Liver (tissue), 9 donors: ENCODE results near the gene MOB3B. TPM values are rescaled to one million over a fixed set of nuclear protein-coding genes. Genes with fewer than 3 reads are reported as not detected.

Experiments
- DNase-seq: peaks from one replicate; pipeline ENCODE4 v3.0.0-alpha.2; 2017; ENCODE audit warnings: low spot score
- H3K27ac ChIP-seq, 2 donors: one replicate each; pipeline ENCODE4 v1.7.0; 2013; ENCODE audit warnings: inconsistent platforms in 2 of 2, low read length in 2 of 2, control low read depth in 1 of 2, low read depth in 1 of 2, mild to moderate bottlenecking in 1 of 2
- H3K27me3 ChIP-seq, 4 donors: one replicate each; pipeline versions ENCODE4 v1.6.1 to v1.7.0; 2013; ENCODE audit warnings: low read length in 3 of 4, inconsistent platforms in 1 of 4, mild to moderate bottlenecking in 1 of 4, moderate library complexity in 1 of 4; ENCODE audit not compliant: control insufficient read depth in 4 of 4, insufficient read depth in 4 of 4
- H3K36me3 ChIP-seq, 4 donors: one replicate each; pipeline versions ENCODE4 v1.6.1 to v1.7.0; 2013; ENCODE audit warnings: low read length in 3 of 4, mild to moderate bottlenecking in 3 of 4, low read depth in 1 of 4, moderate library complexity in 1 of 4; ENCODE audit not compliant: control insufficient read depth in 4 of 4, insufficient read depth in 3 of 4
- H3K4me1 ChIP-seq, 4 donors: one replicate each; pipeline versions ENCODE4 v1.6.1 to v1.7.0; 2013; ENCODE audit warnings: low read length in 3 of 4, mild to moderate bottlenecking in 3 of 4, moderate library complexity in 1 of 4; ENCODE audit not compliant: control insufficient read depth in 4 of 4, insufficient read depth in 4 of 4
- H3K4me3 ChIP-seq, 3 donors: one replicate each; pipeline versions ENCODE4 v1.6.1 to v1.7.0; 2013; ENCODE audit warnings: low read length in 3 of 3, control low read depth in 1 of 3, low read depth in 1 of 3, mild to moderate bottlenecking in 1 of 3
- H3K9ac ChIP-seq, 2 donors: one replicate each; pipeline ENCODE4 v1.7.0; 2013; ENCODE audit warnings: low read length in 2 of 2, mild to moderate bottlenecking in 2 of 2, moderate library complexity in 2 of 2, control low read depth in 1 of 2, low read depth in 1 of 2
- H3K9me3 ChIP-seq, 4 donors: one replicate each; pipeline versions ENCODE4 v1.6.1 to v1.7.0; 2013; ENCODE audit warnings: low read length in 3 of 4; ENCODE audit not compliant: control insufficient read depth in 4 of 4
- ATF3 ChIP-seq: IDR thresholded peaks from 2 replicates; pipeline ENCODE4 v1.6.1; 2016; ENCODE audit warnings: antibody characterized with exemption
- CTCF ChIP-seq: fragments of 150-350 bp; IDR thresholded peaks from 2 replicates; pipeline ENCODE4 v1.5.1; 2017; ENCODE audit warnings: improper control_type of control experiment, low read depth, low read length; ENCODE audit not compliant: missing input control
- EGR1 ChIP-seq, 2 donors: IDR thresholded peaks; 2 replicates each; pipeline ENCODE4 v1.6.1; 2016 to 2018; ENCODE audit warnings: antibody characterized with exemption in 2 of 2, low read depth in 2 of 2
- FOXA1 ChIP-seq: IDR thresholded peaks from 2 replicates; pipeline ENCODE4 v1.6.1; 2016; ENCODE audit warnings: antibody characterized with exemption
- FOXA2 ChIP-seq: IDR thresholded peaks from 2 replicates; pipeline ENCODE4 v1.6.1; 2016; ENCODE audit warnings: antibody characterized with exemption
- GABPA ChIP-seq, 2 donors: IDR thresholded peaks in 1 of 2; conservative IDR thresholded peaks in 1 of 2; 2 replicates each; pipeline ENCODE4 v1.6.1; 2016; ENCODE audit warnings: antibody characterized with exemption in 2 of 2, mild to moderate bottlenecking in 1 of 2, moderate library complexity in 1 of 2
- HNF4A ChIP-seq, 2 donors: conservative IDR thresholded peaks; 2 replicates each; pipeline ENCODE4 v1.6.1; 2016; ENCODE audit warnings: antibody characterized with exemption in 2 of 2, mild to moderate bottlenecking in 2 of 2
- HNF4G ChIP-seq: IDR thresholded peaks from 2 replicates; pipeline ENCODE4 v1.6.1; 2016; ENCODE audit warnings: antibody characterized with exemption
- JUND ChIP-seq, 2 donors: IDR thresholded peaks; 2 replicates each; pipeline ENCODE4 v1.6.1; 2016; ENCODE audit warnings: antibody characterized with exemption in 2 of 2
- MAX ChIP-seq: IDR thresholded peaks from 2 replicates; pipeline ENCODE4 v1.6.1; 2016; ENCODE audit warnings: antibody characterized with exemption
- NR2F2 ChIP-seq: IDR thresholded peaks from 2 replicates; pipeline ENCODE4 v1.6.1; 2016; ENCODE audit warnings: antibody characterized with exemption
- RAD21 ChIP-seq, 2 donors: IDR thresholded peaks; 2 replicates each; pipeline ENCODE4 v1.6.1; 2016; ENCODE audit warnings: antibody characterized with exemption in 2 of 2, mild to moderate bottlenecking in 2 of 2
- REST ChIP-seq: IDR thresholded peaks from 2 replicates; pipeline ENCODE4 v1.6.1; 2016; ENCODE audit warnings: antibody characterized with exemption, mild to moderate bottlenecking
- RXRA ChIP-seq, 2 donors: IDR thresholded peaks; 2 replicates each; pipeline ENCODE4 v1.6.1; 2017 to 2018; ENCODE audit warnings: antibody characterized with exemption in 2 of 2, mild to moderate bottlenecking in 1 of 2
- SP1 ChIP-seq: IDR thresholded peaks from 2 replicates; pipeline ENCODE4 v1.6.1; 2018; ENCODE audit warnings: antibody characterized with exemption, mild to moderate bottlenecking
- TAF1 ChIP-seq: conservative IDR thresholded peaks from 2 replicates; pipeline ENCODE4 v1.6.1; 2016; ENCODE audit warnings: antibody characterized with exemption, mild to moderate bottlenecking
- YY1 ChIP-seq: IDR thresholded peaks from 2 replicates; pipeline ENCODE4 v1.6.1; 2016; ENCODE audit warnings: antibody characterized with exemption, mild to moderate bottlenecking
- ZBTB33 ChIP-seq: IDR thresholded peaks from 2 replicates; pipeline ENCODE4 v1.6.1; 2016; ENCODE audit warnings: antibody characterized with exemption
- WGBS: extraction: QIAGEN DNeasy Blood & Tissue Kit; methylation state at CpG from one replicate; pipeline ENCODE4 v1.1.7; 2013; 5-methylcytosine and 5-hydroxymethylcytosine counted together
- polyA plus RNA-seq, 2 donors: library from polyadenylated mRNA; stranded (reverse) in 1 of 2; unstranded in 1 of 2; fragments of 200-250 nt in 1 of 2; fragments of >200 nt in 1 of 2; fragmentation: Nextera tagmentation in 1 of 2; extraction: Ambion mirVana in 1 of 2; gene quantifications; one replicate each; pipeline versions ENCODE4 v1.2.1 to v1.2.3, GENCODE V29; 2013 to 2015
- total RNA-seq, 2 donors: library from RNA; depleted of rRNA; stranded (reverse); fragments of >200 nt; gene quantifications; one replicate each; pipeline ENCODE4 v1.2.3, GENCODE V29; 2014
- donor health status: healthy.
- donor health status: healthy.
- donor health status: healthy.
- donor health status: healthy.
- donor health status: healthy.

Gene MOB3B
- total and polyA plus RNA-seq, 4 donors: 0.36 to 1.1 (median 0.76) TPM

- no peak for TF ChIP-seq ZBTB33
- TF ChIP-seq TAF1: no peak
- TF ChIP-seq EGR1 (IDR thresholded peaks at IDR 0.05; ENCODE audit: low read depth in 2 of 2): no peak
- TF ChIP-seq MAX: no peak
- TF ChIP-seq HNF4A (conservative IDR thresholded peaks at IDR 0.05): no peak
- no peak for TF ChIP-seq NR2F2
Measured at GRCh38 chr9:27514551-27514950, 15.1 kb downstream of the MOB3B start (continued).

- no peak for DNase-seq
- Histone ChIP-seq H3K27me3 (no peaks in the 10 kb centered on the region), H3K9ac (no peak overlapping the region), H3K9me3 (no peaks in the 10 kb centered on the region), H3K36me3 (no peaks in the 10 kb centered on the region), H3K4me1 (no peaks in the 10 kb centered on the region), H3K4me3 (no peak overlapping the region), H3K27ac (no peak overlapping the region)
- TF ChIP-seq SP1: no peak
- TF ChIP-seq EGR1 (IDR thresholded peaks at IDR 0.05; ENCODE audit: low read depth in 2 of 2): no peak
- TF ChIP-seq TAF1: no peak
- TF ChIP-seq REST: no peak
- TF ChIP-seq ZBTB33: no peak
- TF ChIP-seq ATF3: no peak
- no peak for TF ChIP-seq MAX
- no peak for TF ChIP-seq YY1
- no peak for TF ChIP-seq RAD21 (IDR thresholded peaks at IDR 0.05)
- no peak for TF ChIP-seq NR2F2
- no peak for TF ChIP-seq HNF4A (conservative IDR thresholded peaks at IDR 0.05)
- TF ChIP-seq RXRA (IDR thresholded peaks at IDR 0.05): no peak
- no peak for TF ChIP-seq GABPA (IDR thresholded peaks at IDR 0.05 in 1 of 2, conservative IDR thresholded peaks at IDR 0.05 in 1 of 2)
- no peak for TF ChIP-seq FOXA1
- no peak for TF ChIP-seq FOXA2
- no peak for TF ChIP-seq JUND (IDR thresholded peaks at IDR 0.05)
- no peak for TF ChIP-seq HNF4G
- TF ChIP-seq CTCF: no peak
- WGBS: 94% methylated on average over 2 of the region's 2 CpGs
Measured at GRCh38 chr9:27511771-27512170, 17.8 kb downstream of the MOB3B start.
